ENCODE data around the gene CPEB4. TPM values are rescaled to one million over a fixed set of nuclear protein-coding genes. Genes with fewer than 3 reads are reported as not detected.

CPEB4 gene
- total RNA-seq, 1 donor from 2014 or later: 27.9 TPM

DNA sequence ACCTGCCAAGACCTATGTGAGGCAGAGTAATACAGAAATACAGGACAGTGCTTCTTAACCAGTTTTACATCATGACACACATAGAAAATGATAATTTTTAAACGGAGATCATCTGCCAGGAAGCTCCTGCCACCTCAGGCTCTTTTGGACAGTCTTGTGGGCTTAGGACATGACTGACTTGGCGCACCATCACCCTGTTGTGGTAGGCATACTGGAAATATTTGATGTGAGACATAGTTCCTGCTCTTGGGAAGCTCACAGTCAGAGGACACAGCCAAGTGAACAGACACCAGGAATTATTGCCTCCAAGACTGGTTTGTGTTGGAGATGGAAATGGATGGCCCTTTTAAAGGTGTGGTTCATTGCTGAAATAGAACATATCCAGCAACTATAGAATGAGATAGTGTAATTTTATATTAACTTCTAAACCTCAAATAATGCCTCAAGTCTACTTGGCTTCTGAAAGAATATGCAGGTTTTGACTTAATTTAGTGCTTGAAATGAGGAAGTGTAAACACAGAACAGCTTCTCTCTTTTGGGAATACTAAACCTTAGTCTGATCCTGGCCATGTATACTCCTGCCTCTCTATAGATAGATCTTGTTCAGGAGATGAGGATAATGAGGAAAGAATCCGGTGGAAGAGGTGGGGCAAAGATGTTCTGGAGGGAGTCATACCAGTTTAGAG lies 19.7 kb downstream of the CPEB4 start:
- Histone ChIP-seq H3K4me3 (ENCODE audit: low read depth, low read length) (no peak overlapping the region), H3K36me3 (ENCODE audit: control insufficient read depth, insufficient read depth, low read length) (no peaks in the 10 kb centered on the region), H3K27me3 (ENCODE audit: control insufficient read depth, insufficient read depth, low read length) (no peaks in the 10 kb centered on the region)
- TF ChIP-seq, protein P1, sequence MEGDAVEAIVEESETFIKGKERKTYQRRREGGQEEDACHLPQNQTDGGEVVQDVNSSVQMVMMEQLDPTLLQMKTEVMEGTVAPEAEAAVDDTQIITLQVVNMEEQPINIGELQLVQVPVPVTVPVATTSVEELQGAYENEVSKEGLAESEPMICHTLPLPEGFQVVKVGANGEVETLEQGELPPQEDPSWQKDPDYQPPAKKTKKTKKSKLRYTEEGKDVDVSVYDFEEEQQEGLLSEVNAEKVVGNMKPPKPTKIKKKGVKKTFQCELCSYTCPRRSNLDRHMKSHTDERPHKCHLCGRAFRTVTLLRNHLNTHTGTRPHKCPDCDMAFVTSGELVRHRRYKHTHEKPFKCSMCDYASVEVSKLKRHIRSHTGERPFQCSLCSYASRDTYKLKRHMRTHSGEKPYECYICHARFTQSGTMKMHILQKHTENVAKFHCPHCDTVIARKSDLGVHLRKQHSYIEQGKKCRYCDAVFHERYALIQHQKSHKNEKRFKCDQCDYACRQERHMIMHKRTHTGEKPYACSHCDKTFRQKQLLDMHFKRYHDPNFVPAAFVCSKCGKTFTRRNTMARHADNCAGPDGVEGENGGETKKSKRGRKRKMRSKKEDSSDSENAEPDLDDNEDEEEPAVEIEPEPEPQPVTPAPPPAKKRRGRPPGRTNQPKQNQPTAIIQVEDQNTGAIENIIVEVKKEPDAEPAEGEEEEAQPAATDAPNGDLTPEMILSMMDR (IDR thresholded peaks at IDR 0.05; ENCODE audit: insufficient read depth, low read length, severe bottlenecking): no peak
- FAIRE-seq (no peak), DNase-seq (ENCODE audit: low read depth) (no peak)

DNA sequence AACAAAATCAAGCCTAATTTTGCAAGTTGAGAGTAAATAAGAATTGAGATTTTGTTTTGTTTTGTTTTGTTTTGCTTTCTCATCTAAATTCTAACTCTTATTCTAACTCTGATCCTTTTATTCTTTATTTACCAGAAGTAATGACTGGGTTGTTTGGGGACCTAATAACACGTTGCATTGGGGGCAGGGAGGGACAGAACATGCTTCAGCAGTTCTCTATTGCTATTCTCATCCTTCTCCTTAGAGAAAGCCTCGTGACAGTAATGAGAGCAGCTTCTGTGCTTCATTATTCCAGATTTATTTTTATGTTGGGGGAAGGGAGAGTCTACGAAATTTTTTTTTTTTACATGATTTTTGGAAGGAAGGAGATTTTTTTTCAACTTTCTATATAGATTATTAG lies 21.1 kb downstream of the CPEB4 start:
- no peak for FAIRE-seq

DNA sequence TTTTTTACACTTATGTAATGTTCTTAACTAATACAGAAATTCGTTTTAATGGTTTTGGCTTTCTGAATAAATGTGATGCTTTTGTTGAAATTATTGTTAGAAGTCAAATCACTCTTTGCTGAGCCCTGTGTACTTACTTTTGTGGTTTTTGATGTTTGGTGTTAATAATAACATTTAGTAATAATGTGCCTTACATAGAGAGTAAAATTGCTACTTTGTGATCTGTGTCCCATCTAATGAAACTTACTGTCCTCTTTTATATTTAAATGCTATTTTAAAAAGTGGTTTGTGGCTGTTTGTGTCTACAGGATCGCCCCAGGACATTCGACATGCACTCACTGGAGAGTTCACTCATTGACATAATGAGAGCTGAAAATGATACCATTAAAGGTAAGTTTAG lies 22.1 kb downstream of the CPEB4 start:
- FAIRE-seq (no peak), DNase-seq (ENCODE audit: low read depth) (no peak)
- no peaks in the 10 kb centered on the region for H3K36me3 ChIP-seq (ENCODE audit: control insufficient read depth, insufficient read depth, low read length)
- TF ChIP-seq, protein P1 (IDR thresholded peaks at IDR 0.05; ENCODE audit: insufficient read depth, low read length, severe bottlenecking): no peak
- H3K27me3 ChIP-seq (ENCODE audit: control insufficient read depth, insufficient read depth, low read length): no peaks in the 10 kb centered on the region
- H3K4me3 ChIP-seq (ENCODE audit: low read depth, low read length): no peak overlapping the region

More for the DNA sequence above, 21.1 kb downstream of the CPEB4 start:
- TF ChIP-seq, protein P1 (IDR thresholded peaks at IDR 0.05; ENCODE audit: insufficient read depth, low read length, severe bottlenecking): no peak
- Histone ChIP-seq H3K27me3 (ENCODE audit: control insufficient read depth, insufficient read depth, low read length) (no peaks in the 10 kb centered on the region), H3K4me3 (ENCODE audit: low read depth, low read length) (no peak overlapping the region), H3K36me3 (ENCODE audit: control insufficient read depth, insufficient read depth, low read length) (no peaks in the 10 kb centered on the region)
- no peak for DNase-seq (ENCODE audit: low read depth)

DNA sequence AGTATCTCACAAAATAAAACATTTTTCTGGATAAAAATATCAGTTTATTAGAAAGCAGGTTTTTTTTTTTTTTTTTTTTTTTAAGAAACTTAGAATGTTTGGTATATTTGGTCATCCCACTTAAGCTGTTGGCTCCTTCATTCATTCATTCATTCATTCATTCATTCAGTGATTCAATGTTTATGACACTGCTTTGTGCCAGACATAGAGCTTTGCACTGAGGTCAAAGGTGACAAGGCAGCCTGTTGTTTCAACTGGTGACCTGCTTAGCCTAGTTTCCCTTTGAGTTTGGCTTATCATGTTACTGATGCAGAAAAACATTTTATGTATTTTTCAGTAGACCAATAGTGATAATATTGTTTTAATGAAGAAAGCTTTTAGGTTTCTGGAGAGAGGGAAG lies 23.5 kb downstream of the CPEB4 start:
- TF ChIP-seq, protein P1 (IDR thresholded peaks at IDR 0.05; ENCODE audit: insufficient read depth, low read length, severe bottlenecking): no peak
- Histone ChIP-seq H3K36me3 (ENCODE audit: control insufficient read depth, insufficient read depth, low read length) (no peaks in the 10 kb centered on the region), H3K27me3 (ENCODE audit: control insufficient read depth, insufficient read depth, low read length) (no peaks in the 10 kb centered on the region), H3K4me3 (ENCODE audit: low read depth, low read length) (no peak overlapping the region)
- DNase-seq (ENCODE audit: low read depth) (no peak), FAIRE-seq (no peak)

DNA sequence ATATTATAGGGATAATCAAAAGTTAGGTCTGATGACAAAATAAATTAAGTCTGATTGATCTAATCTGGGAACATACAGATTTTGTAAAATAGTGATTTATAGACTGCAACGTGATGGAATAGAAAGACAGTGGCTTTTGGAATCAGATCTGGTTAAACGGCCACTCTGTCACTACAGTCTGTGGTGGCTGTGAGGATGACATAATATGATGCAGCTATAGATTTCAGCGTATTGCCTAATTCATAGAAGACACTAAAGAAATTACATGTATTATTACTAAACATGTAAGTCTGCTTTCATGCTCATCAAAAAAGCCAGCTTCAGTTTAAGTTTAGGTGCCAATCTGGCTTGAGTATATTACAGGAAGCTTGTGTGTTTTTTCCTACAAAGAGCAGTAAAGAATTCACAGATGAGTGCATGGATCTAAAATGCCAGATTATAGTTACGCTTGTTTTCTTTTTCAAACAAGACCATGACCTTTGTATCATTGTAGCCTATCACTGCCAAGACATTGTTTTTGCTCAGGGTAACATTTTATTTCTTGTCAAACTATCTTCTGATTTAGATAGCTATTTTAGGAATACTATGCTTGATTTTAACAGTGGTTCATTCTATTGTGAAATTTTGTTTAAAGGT lies 25.7 kb downstream of the CPEB4 start:
- no peak for DNase-seq (ENCODE audit: low read depth)
- Histone ChIP-seq H3K27me3 (ENCODE audit: control insufficient read depth, insufficient read depth, low read length) (no peaks in the 10 kb centered on the region), H3K4me3 (ENCODE audit: low read depth, low read length) (no peak overlapping the region), H3K36me3 (ENCODE audit: control insufficient read depth, insufficient read depth, low read length) (no peaks in the 10 kb centered on the region)
- TF ChIP-seq, protein P1 (IDR thresholded peaks at IDR 0.05; ENCODE audit: insufficient read depth, low read length, severe bottlenecking): no peak
- no peak for FAIRE-seq

Measured in bronchial epithelial cell (primary cell).